Transverse colon (tissue), 4 donors: ENCODE data around the gene PALLD. TPM values are rescaled to one million over a fixed set of nuclear protein-coding genes. Genes with fewer than 3 reads are reported as not detected.

ENCODE experiments used
- DNase-seq: peaks from one replicate; pipeline ENCODE4 v3.0.0-alpha.2; 2019
- H3K27ac ChIP-seq, 4 donors: fragments of 200-600 bp; sonication (generic); 2 replicates each; pipeline ENCODE4 v1.5.1; 2016 to 2018; ENCODE audit warnings: inconsistent platforms in 4 of 4
- H3K27me3 ChIP-seq: fragments of 200-600 bp; sonication (generic); 2 replicates; pipeline ENCODE4 v1.5.1; 2017; ENCODE audit warnings: inconsistent platforms
- H3K36me3 ChIP-seq, 4 donors: fragments of 200-600 bp; sonication (generic); 2 replicates each; pipeline ENCODE4 v1.5.1; 2017 to 2019; ENCODE audit warnings: inconsistent platforms in 4 of 4
- H3K4me1 ChIP-seq, 4 donors: fragments of 200-600 bp; sonication (generic); 2 replicates each; pipeline ENCODE4 v1.5.1; 2017 to 2020; ENCODE audit warnings: inconsistent platforms in 4 of 4
- H3K4me3 ChIP-seq, 4 donors: fragments of 200-600 bp; sonication (generic); 1 replicate in 1 of 4; 2 replicates in 3 of 4; pipeline versions ENCODE4 v1.5.1 to v1.6.1; 2017 to 2019; ENCODE audit warnings: inconsistent platforms in 4 of 4
- H3K9me3 ChIP-seq, 2 donors: fragments of 200-600 bp; sonication (generic); 2 replicates each; pipeline ENCODE4 v1.5.1; 2017 to 2019; ENCODE audit warnings: inconsistent platforms in 2 of 2
- EP300 ChIP-seq: sonication (generic); formaldehyde crosslinking; IDR thresholded peaks from one replicate; pipeline ENCODE4 v1.6.1; 2017; ENCODE audit warnings: antibody characterized with exemption, low read depth
- POLR2A ChIP-seq: fragments of 450-650 bp; IDR thresholded peaks from one replicate; pipeline ENCODE4 v1.6.1; 2016; ENCODE audit warnings: antibody characterized with exemption, mild to moderate bottlenecking, moderate library complexity
- POLR2AphosphoS5 ChIP-seq, 3 donors: sonication (generic); formaldehyde crosslinking; IDR thresholded peaks; one replicate each; pipeline ENCODE4 v1.6.1; 2016; ENCODE audit warnings: antibody characterized with exemption in 3 of 3
- WGBS, 2 donors: methylation state at CpG; one replicate each; pipeline ENCODE4 v1.1.5; 2018; ENCODE audit warnings: low coverage in 1 of 2; 5-methylcytosine and 5-hydroxymethylcytosine counted together
- in situ Hi-C, 4 donors: fragments of 200-750 bp; cut with MboI; loops; one replicate each; pipeline versions ENCODE4 v1.15.0 to v1.15.1; 2017; ENCODE audit warnings: low sequenced_read_pairs in 3 of 4, low pct_ligation_motif_present in 1 of 4, low pct_unique_long_range_greater_than_20kb in 1 of 4
- intact Hi-C: fragments of 100-400 bp; cut with DNase I; formaldehyde crosslinking; loops from one replicate; pipeline ENCODE4 v1.15.1; 2023; ENCODE audit warnings: low total_unique reads
- total RNA-seq, 4 donors: library from RNA; depleted of rRNA; stranded (reverse); fragments of >200 nt; gene quantifications; one replicate each; pipeline ENCODE4 v1.1.0, GENCODE V29; 2016
- TF ChIP-seq, protein P1 (sequence below), 5 experiments: fragments of 200-600 bp in 3 of 5; fragments of 450-650 bp in 2 of 5; sonication (generic) in 3 of 5; IDR thresholded peaks; 1 replicate in 2 of 5; 2 replicates in 3 of 5; pipeline ENCODE4 v1.5.1; 2016 to 2017; ENCODE audit warnings: antibody characterized with exemption in 5 of 5, inconsistent platforms in 3 of 5, mild to moderate bottlenecking in 2 of 5, moderate library complexity in 1 of 5

PALLD gene
- total RNA-seq, 4 donors from 2014 or later = 230 to 309 (median 278) TPM

DNA sequence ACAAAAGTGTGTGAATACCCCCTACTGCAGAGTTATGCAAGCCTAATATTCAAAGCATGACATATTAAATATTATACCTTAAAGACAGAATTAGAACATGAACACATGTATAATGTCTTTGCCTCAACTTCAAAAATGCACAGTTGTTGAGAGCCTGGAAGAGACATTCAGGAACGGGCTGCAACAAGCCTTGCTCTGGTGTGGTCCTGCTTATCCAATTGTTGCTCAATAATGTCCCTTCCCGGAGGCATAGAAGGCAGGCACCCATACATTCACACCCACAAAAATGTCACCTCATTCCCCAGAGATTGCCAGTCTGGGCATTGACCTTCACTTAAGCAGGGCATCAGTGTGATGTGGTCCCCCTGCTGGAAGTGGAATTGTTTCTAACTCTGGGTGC lies 274.4 kb downstream of the PALLD start:
- no peak for TF ChIP-seq POLR2A
- TF ChIP-seq, protein P1, sequence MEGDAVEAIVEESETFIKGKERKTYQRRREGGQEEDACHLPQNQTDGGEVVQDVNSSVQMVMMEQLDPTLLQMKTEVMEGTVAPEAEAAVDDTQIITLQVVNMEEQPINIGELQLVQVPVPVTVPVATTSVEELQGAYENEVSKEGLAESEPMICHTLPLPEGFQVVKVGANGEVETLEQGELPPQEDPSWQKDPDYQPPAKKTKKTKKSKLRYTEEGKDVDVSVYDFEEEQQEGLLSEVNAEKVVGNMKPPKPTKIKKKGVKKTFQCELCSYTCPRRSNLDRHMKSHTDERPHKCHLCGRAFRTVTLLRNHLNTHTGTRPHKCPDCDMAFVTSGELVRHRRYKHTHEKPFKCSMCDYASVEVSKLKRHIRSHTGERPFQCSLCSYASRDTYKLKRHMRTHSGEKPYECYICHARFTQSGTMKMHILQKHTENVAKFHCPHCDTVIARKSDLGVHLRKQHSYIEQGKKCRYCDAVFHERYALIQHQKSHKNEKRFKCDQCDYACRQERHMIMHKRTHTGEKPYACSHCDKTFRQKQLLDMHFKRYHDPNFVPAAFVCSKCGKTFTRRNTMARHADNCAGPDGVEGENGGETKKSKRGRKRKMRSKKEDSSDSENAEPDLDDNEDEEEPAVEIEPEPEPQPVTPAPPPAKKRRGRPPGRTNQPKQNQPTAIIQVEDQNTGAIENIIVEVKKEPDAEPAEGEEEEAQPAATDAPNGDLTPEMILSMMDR (IDR thresholded peaks at IDR 0.05) = no peak
- no peak for TF ChIP-seq EP300
- no peak for TF ChIP-seq POLR2AphosphoS5 (IDR thresholded peaks at IDR 0.05)
- H3K27ac ChIP-seq = no peak overlapping the region
- H3K9me3 ChIP-seq = peaks cover 4 to 10% of the 10 kb centered on the region in 2 donors
- H3K36me3 ChIP-seq = no peaks in the 10 kb centered on the region
- H3K4me1 ChIP-seq = peaks cover 0 to 57% (median 14%) of the 10 kb centered on the region in 4 donors
- intact Hi-C loops = no loop called here
- no peak for DNase-seq
- in situ Hi-C loops = no loop called here
- no peak overlapping the region for H3K4me3 ChIP-seq
- WGBS, 2 donors = 67 to 78% methylated on average over 1 to 2 of the region's 2 CpGs
- no peaks in the 10 kb centered on the region for H3K27me3 ChIP-seq

DNA sequence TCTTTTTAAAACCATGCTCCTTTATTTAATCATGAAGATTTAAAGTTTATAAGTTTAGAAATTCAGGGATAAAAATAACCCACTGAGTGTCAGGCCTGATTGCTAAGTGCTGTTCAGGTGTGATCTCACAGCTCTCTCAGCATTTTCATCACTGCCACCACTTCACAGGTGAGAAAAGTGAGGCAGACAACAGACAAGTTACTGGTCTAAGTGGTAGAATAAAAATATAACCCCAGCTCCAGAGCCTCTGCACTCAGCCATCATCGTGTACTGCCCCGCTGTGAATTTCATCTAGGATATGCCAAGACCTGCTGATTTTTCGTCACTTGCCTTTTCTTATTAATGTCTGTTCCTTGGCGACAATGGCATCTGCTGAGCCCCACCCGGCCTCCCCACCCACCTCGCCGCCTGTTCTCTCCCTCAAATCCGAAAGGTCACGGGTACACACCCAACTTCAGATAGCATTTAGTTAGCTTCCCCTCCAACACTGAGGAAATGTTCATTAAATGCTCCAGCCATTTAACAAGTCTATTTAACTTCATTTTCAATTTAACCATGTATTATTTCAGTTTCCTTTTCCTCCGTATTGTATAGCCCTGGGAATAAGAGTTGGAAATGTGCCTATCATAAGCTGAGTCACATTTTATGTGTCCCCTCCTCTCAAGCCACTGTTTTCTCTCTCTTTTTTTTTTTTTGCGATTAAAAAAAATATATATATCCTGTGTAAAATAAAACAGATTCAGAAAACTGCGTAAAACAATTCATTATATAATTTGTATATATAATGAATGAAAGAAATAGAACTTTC lies 276.7 kb downstream of the PALLD start:
- H3K9me3 ChIP-seq = peaks cover 10 to 13% of the 10 kb centered on the region in 2 donors
- WGBS, 2 donors = 53 to 54% methylated on average over 3 to 12 of the region's 12 CpGs
- intact Hi-C loops = no loop called here
- no peaks in the 10 kb centered on the region for H3K27me3 ChIP-seq
- no peaks in the 10 kb centered on the region for H3K36me3 ChIP-seq
- H3K4me1 ChIP-seq = peaks cover 0 to 34% (median 3%) of the 10 kb centered on the region in 4 donors
- in situ Hi-C loops = no loop called here
- peak overlapping the region; percentile 17 to 65 (median 62) for H3K27ac ChIP-seq
- peak; percentile 68 for DNase-seq
- TF ChIP-seq EP300 (no peak), POLR2AphosphoS5 (IDR thresholded peaks at IDR 0.05) (no peak), POLR2A (no peak)
- TF ChIP-seq, protein P1 (IDR thresholded peaks at IDR 0.05) = no peak
- H3K4me3 ChIP-seq = peak overlapping the region in 1 of 4 donors; percentile 28

DNA sequence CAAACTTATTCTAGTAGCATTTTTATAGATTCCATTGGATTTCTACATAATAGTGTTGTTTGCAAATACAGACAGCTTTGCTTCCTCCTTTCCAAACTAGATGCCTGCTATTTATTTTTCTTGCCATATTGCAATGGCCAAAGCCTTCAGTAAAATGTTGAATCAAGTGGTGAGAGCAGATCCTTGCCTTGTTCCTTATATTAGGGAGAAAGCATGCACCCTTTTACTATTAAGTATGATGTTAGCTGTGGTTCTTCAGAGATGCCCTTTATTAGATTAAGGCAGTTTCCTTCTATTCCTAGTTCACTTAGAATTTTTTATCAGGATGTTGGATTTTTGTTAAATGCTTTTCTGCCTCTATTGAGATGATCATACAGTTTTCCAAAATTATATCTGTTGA lies 279.5 kb downstream of the PALLD start:
- intact Hi-C loops = no loop called here
- Histone ChIP-seq H3K9me3 (peaks cover 10 to 13% of the 10 kb centered on the region in 2 donors), H3K27me3 (no peaks in the 10 kb centered on the region), H3K4me3 (no peak overlapping the region), H3K27ac (no peak overlapping the region), H3K4me1 (peaks cover 0 to 14% (median 0%) of the 10 kb centered on the region in 4 donors), H3K36me3 (no peaks in the 10 kb centered on the region)
- TF ChIP-seq POLR2AphosphoS5 (IDR thresholded peaks at IDR 0.05) (no peak), EP300 (no peak), POLR2A (no peak)
- TF ChIP-seq, protein P1 (IDR thresholded peaks at IDR 0.05) = no peak
- in situ Hi-C loops = no loop called here
- no peak for DNase-seq

DNA sequence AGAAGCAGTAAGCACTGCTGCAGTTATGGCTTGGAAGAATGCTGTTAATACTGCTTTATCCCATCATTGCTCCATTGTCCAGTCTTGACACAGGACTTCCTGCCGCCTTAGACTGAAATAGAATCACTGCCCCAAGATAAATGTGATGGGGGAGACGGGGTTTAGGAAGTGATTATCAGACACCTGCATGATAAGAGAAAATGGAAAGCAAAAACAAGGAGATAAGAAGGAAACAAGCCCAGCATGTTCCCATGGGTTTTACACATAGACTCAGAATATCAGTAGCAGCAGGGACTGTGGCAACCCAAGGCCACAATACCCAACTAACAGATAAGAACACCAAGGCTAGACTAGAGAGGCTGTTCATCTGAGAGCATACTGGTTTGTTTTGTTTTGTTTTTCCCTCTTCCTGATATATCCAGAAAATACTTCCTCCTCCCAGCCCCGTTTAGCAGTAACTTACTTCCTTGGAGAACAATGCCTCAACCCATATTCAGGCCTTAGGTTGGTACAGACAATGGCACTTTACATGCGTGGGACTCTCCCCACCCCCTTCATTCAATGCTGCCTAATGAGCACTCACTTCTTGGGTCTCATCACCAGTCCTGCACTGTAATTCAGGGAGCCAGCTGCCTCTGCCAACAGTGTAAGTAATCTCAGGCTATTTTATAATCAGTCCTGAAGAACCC lies 280.6 kb downstream of the PALLD start:
- no peak overlapping the region for H3K27ac ChIP-seq
- in situ Hi-C loops (no loop called here), intact Hi-C loops (no loop called here)
- H3K9me3 ChIP-seq = peaks cover 10 to 13% of the 10 kb centered on the region in 2 donors
- H3K27me3 ChIP-seq = no peaks in the 10 kb centered on the region
- WGBS, 2 donors = 50 to 53% methylated on average over 4 of the region's 4 CpGs
- H3K4me1 ChIP-seq = peaks cover 0 to 14% (median 0%) of the 10 kb centered on the region in 4 donors
- DNase-seq = no peak
- H3K4me3 ChIP-seq = no peak overlapping the region
- TF ChIP-seq EP300 (no peak), POLR2AphosphoS5 (IDR thresholded peaks at IDR 0.05) (no peak), POLR2A (no peak)
- TF ChIP-seq, protein P1 (IDR thresholded peaks at IDR 0.05) = no peak
- H3K36me3 ChIP-seq = no peaks in the 10 kb centered on the region
